Cardiac fibroblast (primary cell): ENCODE measurements around the gene SLC7A8.

Source experiments
- DNase-seq, 2 donors: peaks; one replicate each; pipeline versions ENCODE4 v3.0.0 to v3.0.0-alpha.2; 2010; ENCODE audit warnings: low read depth in 2 of 2
- H3K4me3 ChIP-seq, 2 donors: replicated peaks in 1 of 2; 1 replicate in 1 of 2; 2 replicates in 1 of 2; pipeline ENCODE4 v1.5.1; 2011; ENCODE audit warnings: low read depth in 2 of 2, low read length in 2 of 2, mild to moderate bottlenecking in 2 of 2, moderate library complexity in 1 of 2
- CTCF ChIP-seq: IDR thresholded peaks from one replicate; pipeline ENCODE4 v1.5.1; 2011; ENCODE audit warnings: low read depth, mild to moderate bottlenecking, low read length, inconsistent platforms

The SLC7A8 gene

GRCh38 chr14:23143911-23144310 is 39.5 kb downstream of the SLC7A8 start:
- DNase-seq = no peak
- H3K4me3 ChIP-seq = no peak overlapping the region
- no peak for TF ChIP-seq CTCF

DNA sequence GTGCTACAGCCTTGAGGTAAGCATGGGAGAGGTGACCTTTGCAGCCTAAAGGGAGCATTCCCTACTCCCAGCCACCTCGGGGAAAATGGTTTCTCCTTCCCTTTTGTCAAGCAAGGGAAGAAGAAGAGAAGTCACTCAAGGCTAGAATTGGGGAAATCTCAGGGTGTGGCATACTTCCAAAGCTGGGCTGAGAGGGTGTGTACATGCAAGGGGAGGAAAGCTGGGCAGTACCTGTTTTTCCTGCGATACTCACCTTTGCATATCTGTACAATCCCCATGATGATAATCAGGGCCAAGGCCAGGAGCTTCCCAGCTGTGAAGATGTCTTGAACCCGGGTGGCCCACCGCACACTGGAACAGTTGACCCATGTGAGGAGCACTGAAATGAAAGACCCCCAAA is 40.6 kb downstream of the SLC7A8 start:
- no peak for DNase-seq

DNA sequence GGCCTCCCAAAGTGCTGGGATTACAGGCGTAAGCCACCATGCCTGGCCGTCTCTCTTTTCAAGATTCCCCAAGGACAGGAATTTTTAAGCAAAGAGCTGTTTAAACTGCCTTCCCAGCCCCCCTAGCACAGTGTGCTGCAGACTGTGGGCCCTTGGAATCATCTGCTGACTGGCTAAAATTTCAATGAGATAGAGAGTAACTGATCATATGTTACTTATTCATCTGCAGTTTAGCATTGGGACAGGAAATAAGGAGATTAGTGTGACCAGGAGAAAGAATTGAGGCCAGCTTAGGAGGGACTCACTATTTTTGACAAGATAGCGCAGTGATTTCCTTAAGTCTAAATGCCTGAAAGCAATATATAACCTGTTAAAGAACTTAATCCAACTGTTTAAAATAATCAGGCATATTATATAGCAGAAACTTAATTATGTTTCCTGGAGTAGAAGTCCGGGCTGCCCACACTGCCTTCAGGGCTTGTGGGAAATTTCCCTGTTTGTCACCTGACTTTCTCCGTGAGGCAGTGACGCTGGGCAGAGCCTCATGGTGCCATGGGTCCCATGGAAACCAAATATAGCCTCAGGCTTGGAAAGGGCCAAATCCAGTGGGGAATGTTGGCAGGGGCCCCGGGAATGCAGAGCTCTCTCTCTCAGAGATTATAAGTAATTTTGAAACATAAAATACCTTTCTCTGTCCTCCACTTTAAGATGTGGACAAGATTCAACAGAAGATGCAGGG is 41.6 kb downstream of the SLC7A8 start:
- peak; percentile 12 to 93 for DNase-seq
- no peak overlapping the region for H3K4me3 ChIP-seq
- no peak for TF ChIP-seq CTCF

More for the DNA sequence above, 40.6 kb downstream of the SLC7A8 start:
- TF ChIP-seq CTCF = no peak
- H3K4me3 ChIP-seq = no peak overlapping the region

- H3K4me3 ChIP-seq = no peak overlapping the region
- DNase-seq = no peak
- no peak for TF ChIP-seq CTCF
Measured at GRCh38 chr14:23140371-23140770, 43.1 kb downstream of the SLC7A8 start.

- DNase-seq = no peak
- H3K4me3 ChIP-seq = no peak overlapping the region
- TF ChIP-seq CTCF = no peak
Measured at GRCh38 chr14:23139874-23140273, 43.6 kb downstream of the SLC7A8 start.

- no peak overlapping the region for H3K4me3 ChIP-seq
- DNase-seq = no peak
- TF ChIP-seq CTCF = no peak
Measured at GRCh38 chr14:23137813-23138535, 45.5 kb downstream of the SLC7A8 start.
